GM13977 (cell line): ENCODE measurements around the gene ERC2.

Experiments used
- DNase-seq: peaks from one replicate; pipeline ENCODE4 v3.0.0; 2012; ENCODE audit warnings: low spot score
- in situ Hi-C: fragments of 300-500 bp; cut with MboI; formaldehyde crosslinking; loops from one replicate; pipeline ENCODE4 v1.12.0; 2022; ENCODE audit warnings: low sequenced_read_pairs, low pct_unique_long_range_greater_than_20kb, mixed read lengths, inconsistent platforms; ENCODE audit not compliant: unreplicated experiment
- TF ChIP-seq, protein P1 (sequence below): IDR thresholded peaks from 2 replicates; pipeline ENCODE4 v1.5.1; 2012; ENCODE audit warnings: mild to moderate bottlenecking, control low read depth; ENCODE audit not compliant: insufficient read depth; ENCODE audit errors: extremely low read depth, missing control alignments

Gene ERC2

DNA sequence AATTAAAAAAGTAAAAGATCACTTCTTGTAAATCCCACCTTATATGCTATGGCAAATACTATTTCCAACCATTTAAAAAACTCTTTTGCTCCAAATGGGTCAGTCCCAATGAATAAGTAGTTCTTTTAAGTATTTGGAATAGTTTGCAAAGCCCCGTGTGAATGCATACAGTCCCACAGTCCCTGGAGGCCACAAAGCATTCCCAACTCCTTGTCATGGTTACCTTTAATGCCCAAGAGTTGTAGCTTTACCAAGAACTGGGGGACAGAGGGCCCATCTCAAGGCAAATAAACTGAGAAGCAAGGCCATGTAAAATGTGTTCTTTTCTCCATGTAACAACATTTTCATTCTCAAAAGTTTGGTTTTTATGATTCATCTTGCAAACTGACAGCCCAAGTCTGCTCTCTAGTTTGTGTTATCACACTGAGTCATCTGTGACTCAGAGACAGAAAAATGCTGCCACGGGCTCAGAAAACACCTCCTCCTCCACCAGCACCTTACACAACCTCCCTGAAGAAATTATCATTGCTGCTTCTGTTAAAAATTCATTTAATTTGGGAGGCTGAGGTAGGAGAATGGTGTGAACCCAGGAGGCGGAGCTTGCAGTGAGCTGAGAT, 336.2 kb downstream of the ERC2 start:
- TF ChIP-seq, protein P1, sequence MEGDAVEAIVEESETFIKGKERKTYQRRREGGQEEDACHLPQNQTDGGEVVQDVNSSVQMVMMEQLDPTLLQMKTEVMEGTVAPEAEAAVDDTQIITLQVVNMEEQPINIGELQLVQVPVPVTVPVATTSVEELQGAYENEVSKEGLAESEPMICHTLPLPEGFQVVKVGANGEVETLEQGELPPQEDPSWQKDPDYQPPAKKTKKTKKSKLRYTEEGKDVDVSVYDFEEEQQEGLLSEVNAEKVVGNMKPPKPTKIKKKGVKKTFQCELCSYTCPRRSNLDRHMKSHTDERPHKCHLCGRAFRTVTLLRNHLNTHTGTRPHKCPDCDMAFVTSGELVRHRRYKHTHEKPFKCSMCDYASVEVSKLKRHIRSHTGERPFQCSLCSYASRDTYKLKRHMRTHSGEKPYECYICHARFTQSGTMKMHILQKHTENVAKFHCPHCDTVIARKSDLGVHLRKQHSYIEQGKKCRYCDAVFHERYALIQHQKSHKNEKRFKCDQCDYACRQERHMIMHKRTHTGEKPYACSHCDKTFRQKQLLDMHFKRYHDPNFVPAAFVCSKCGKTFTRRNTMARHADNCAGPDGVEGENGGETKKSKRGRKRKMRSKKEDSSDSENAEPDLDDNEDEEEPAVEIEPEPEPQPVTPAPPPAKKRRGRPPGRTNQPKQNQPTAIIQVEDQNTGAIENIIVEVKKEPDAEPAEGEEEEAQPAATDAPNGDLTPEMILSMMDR: no peak
- DNase-seq: no peak

DNA sequence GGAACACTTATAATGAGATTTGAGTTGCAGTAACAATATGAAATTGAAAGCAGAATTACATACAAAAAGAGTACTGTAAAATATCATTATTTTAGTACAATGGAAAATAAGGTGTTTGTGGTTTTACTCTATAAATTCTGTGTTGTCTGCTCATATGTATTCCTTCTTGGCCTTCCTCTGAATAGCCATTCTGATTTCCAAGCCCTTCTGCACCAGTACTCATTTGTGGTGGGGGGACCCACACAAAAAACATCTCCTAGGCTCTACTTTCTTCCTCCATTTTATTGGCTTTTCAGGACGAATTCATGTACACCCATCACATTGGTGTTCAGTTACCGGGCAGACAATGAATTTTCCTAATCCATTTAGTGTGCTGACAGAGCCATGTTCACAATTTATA, 338.2 kb downstream of the ERC2 start:
- no peak for DNase-seq
- in situ Hi-C loops: no loop called here
- TF ChIP-seq, protein P1: no peak

More for the DNA sequence above, 336.2 kb downstream of the ERC2 start:
- in situ Hi-C loops: no loop called here

DNA sequence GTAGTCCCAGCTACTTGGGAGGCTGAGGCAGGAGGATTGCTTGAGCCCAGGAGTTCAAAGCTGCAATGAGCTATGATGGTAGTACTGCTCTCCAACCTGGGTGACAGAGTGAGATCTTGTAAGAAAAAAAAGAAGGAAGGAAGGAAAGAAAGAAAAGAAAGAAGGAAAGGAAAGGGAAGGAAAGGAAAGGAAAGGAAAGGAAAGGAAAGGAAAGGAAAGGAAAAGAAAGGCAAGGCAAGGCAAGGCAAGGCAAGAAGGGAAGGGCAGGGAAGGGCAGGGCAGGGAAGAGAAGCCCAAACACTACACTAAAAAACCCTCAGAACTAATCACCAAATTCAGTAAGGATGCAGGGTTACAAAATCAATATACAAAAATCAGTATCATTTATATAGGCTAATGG, 341.6 kb downstream of the ERC2 start:
- in situ Hi-C loops: no loop called here
- DNase-seq: no peak

DNA sequence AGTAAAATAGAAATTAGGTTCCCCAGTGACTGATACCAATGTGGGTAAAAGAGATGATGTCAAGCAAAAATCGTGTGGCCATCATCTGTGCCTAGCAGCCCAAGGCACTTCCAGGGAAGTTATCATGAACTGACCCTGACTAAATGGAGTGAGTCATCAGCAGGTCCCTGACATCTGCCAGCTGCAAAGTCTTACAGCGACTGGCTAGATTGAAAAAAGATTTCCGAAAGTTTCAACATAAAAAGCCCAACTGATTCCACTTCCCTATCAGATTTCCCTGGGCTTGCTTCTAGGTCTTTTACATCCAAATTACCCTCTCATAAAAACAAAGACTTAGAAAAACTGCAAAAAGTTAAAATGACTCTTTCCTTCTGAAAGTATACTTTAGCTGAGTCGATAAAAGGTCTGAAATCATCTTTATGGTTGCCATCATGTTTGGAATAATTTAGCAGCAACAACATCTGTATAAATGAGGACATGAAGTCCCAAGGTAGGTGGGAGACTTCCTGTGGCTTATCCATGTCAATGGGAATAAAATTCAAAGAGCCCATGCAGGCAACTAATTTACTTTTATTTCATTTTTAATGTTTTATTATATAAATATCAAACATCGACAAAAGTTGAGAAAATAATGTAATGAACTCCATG, 342.8 kb downstream of the ERC2 start:
- DNase-seq: no peak
- in situ Hi-C loops: no loop called here
- TF ChIP-seq, protein P1: no peak

More for the DNA sequence above, 341.6 kb downstream of the ERC2 start:
- TF ChIP-seq, protein P1: no peak

DNA sequence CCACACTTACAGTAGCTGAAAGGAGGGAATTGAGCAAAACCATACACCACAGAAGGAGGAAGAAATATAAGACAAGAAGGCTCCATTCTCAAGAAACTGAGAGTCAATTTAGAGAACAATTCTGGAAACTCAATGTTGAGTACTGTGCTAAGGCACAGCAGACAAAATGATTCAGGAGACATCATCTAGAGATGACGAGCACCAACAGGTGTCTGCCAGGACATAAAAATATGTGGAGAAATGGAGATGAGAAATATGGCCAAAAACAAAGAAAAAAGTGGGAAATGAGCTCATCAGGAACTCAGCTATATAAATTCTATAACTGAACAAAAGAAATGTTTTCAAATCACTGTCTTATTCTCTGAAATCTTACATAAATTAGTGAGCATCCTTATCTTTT, 343.7 kb downstream of the ERC2 start:
- in situ Hi-C loops: no loop called here
- DNase-seq: no peak
- TF ChIP-seq, protein P1: no peak

DNA sequence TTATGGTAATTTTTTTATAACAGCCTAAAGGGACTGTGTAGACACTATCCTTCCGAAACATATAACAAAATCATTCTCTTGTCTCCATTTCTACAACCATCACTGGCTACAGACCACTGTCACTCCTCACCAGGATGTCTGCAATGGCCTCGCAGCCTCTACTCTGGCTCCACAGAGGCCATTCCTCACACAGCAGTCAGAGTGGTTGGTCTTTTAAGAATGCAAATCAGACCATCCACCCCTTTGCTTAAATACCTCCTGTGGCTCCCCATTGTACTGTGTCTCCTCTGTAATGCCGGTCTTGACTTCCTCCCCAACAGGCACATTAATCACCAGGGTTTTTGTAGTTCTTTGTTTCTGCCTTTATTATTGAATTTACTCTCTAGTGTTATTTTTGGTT, 344.8 kb downstream of the ERC2 start:
- TF ChIP-seq, protein P1: no peak
- no peak for DNase-seq
- in situ Hi-C loops: no loop called here
